ENCODE results near the gene EEF1AKMT2.

GRCh38 chr10:124747745-124748144, 43.9 kb downstream of the EEF1AKMT2 start:
- TF ChIP-seq POLR2AphosphoS5 (IDR thresholded peaks at IDR 0.05; ENCODE audit: insufficient read depth in 1 of 2, low read depth in 1 of 2) (no peak), CTCF (IDR thresholded peaks at IDR 0.05) (no peak)

Data from vagina (tissue), 2 donors.